Mammary epithelial cell (primary cell): ENCODE data around the gene SHMT1.
A peak's percentile ranks its signal among the peaks of the same experiment; 100 is the strongest.

Experiments
- EZH2 ChIP-seq: IDR thresholded peaks from 2 replicates; pipeline ENCODE4 v1.6.1; 2012; ENCODE audit warnings: low read length, inconsistent platforms, borderline replicate concordance
- TF ChIP-seq, protein P1 (sequence below), 2 donors: IDR thresholded peaks in 1 of 2; conservative IDR thresholded peaks in 1 of 2; 2 replicates each; pipeline ENCODE4 v1.5.1; 2011 to 2012; ENCODE audit warnings: inconsistent platforms in 2 of 2, low read length in 2 of 2, mild to moderate bottlenecking in 2 of 2, control low read depth in 1 of 2, low read depth in 1 of 2; ENCODE audit not compliant: insufficient read depth in 1 of 2; ENCODE audit errors: extremely low read depth in 1 of 2

GRCh38 chr17:18362698-18363100, 651 bp downstream of the SHMT1 start:
- TF ChIP-seq, protein P1, sequence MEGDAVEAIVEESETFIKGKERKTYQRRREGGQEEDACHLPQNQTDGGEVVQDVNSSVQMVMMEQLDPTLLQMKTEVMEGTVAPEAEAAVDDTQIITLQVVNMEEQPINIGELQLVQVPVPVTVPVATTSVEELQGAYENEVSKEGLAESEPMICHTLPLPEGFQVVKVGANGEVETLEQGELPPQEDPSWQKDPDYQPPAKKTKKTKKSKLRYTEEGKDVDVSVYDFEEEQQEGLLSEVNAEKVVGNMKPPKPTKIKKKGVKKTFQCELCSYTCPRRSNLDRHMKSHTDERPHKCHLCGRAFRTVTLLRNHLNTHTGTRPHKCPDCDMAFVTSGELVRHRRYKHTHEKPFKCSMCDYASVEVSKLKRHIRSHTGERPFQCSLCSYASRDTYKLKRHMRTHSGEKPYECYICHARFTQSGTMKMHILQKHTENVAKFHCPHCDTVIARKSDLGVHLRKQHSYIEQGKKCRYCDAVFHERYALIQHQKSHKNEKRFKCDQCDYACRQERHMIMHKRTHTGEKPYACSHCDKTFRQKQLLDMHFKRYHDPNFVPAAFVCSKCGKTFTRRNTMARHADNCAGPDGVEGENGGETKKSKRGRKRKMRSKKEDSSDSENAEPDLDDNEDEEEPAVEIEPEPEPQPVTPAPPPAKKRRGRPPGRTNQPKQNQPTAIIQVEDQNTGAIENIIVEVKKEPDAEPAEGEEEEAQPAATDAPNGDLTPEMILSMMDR (conservative IDR thresholded peaks at IDR 0.05 in 1 of 2, IDR thresholded peaks at IDR 0.05 in 1 of 2; ENCODE audit: extremely low read depth in 1 of 2, insufficient read depth in 1 of 2, low read depth in 1 of 2, low read length in 2 of 2), result peak in 1 of 2 donors; percentile 3
- no peak for TF ChIP-seq EZH2
